ENCODE results near the gene AIRE.
A peak's percentile ranks its signal among the peaks of the same experiment; 100 is the strongest.
"Not testable (repeated sequence)": the region's sequence is repeated elsewhere in the genome, so short reads cannot be mapped to it uniquely, and the experiment has no call there.

- TF ChIP-seq CTCF (IDR thresholded peaks at IDR 0.05; ENCODE audit: borderline replicate concordance, extremely low read depth, low read length, poor library complexity, severe bottlenecking) = peak; percentile 20
- not testable (repeated sequence) for TF ChIP-seq EZH2 (IDR thresholded peaks at IDR 0.05; ENCODE audit: borderline replicate concordance, low read depth, low read length, severe bottlenecking)
Measured at GRCh38 chr21:44302573-44303401, 17.1 kb downstream of the AIRE start.
